Measurements from ENCODE around the gene BDH1.

Gene BDH1

DNA sequence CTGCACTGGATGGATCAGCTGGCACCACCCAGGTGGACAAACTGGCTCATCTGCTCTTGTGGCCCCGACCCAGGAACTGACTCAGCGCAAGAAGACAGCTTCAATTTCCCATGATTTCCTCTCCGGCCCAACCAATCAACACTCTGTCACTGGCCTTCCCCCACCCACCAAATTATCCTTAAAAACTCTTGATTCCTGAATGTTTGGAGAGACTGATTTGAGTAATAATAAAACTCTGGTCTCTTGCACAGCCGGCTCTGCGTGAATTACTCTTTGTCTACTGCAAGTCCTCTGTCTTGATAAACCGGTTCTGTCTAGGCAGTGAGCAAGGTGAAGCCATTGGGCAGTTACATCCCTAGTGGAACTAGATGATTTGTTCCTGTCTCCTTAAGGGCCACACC is 16.1 kb downstream of the BDH1 start:
- Histone ChIP-seq H3K27me3 (ENCODE audit: insufficient read depth, low read length, poor library complexity) (no peaks in the 10 kb centered on the region), H3K4me2 (ENCODE audit: insufficient read depth, low read length) (no peak overlapping the region), H3K79me2 (ENCODE audit: insufficient read depth, low read length) (peaks cover 38% of the 10 kb centered on the region), H3K9ac (ENCODE audit: low read depth, low read length) (no peak overlapping the region), H3K4me1 (ENCODE audit: insufficient read depth, low read length) (no peaks in the 10 kb centered on the region), H4K20me1 (ENCODE audit: insufficient read depth, low read length) (peaks cover 23% of the 10 kb centered on the region), H3K27ac (ENCODE audit: low read length) (no peak overlapping the region), H2AFZ (ENCODE audit: low read depth, low read length) (no peak overlapping the region), H3K9me3 (ENCODE audit: insufficient read depth, low read length, severe bottlenecking) (no peaks in the 10 kb centered on the region), H3K4me3 (ENCODE audit: low read depth in 1 of 2, low read length in 2 of 2) (no peak overlapping the region), H3K36me3 (ENCODE audit: insufficient read depth, low read length) (peaks cover 83% of the 10 kb centered on the region)
- TF ChIP-seq, protein P1, sequence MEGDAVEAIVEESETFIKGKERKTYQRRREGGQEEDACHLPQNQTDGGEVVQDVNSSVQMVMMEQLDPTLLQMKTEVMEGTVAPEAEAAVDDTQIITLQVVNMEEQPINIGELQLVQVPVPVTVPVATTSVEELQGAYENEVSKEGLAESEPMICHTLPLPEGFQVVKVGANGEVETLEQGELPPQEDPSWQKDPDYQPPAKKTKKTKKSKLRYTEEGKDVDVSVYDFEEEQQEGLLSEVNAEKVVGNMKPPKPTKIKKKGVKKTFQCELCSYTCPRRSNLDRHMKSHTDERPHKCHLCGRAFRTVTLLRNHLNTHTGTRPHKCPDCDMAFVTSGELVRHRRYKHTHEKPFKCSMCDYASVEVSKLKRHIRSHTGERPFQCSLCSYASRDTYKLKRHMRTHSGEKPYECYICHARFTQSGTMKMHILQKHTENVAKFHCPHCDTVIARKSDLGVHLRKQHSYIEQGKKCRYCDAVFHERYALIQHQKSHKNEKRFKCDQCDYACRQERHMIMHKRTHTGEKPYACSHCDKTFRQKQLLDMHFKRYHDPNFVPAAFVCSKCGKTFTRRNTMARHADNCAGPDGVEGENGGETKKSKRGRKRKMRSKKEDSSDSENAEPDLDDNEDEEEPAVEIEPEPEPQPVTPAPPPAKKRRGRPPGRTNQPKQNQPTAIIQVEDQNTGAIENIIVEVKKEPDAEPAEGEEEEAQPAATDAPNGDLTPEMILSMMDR (IDR thresholded peaks at IDR 0.05; ENCODE audit: borderline replicate concordance, extremely low read depth, low read length, poor library complexity, severe bottlenecking), result no peak
- TF ChIP-seq EZH2 (IDR thresholded peaks at IDR 0.05; ENCODE audit: borderline replicate concordance, low read depth, low read length, severe bottlenecking), result no peak
- ATAC-seq (ENCODE audit: insufficient read depth, low read depth) (no peak), DNase-seq (no peak)

DNA sequence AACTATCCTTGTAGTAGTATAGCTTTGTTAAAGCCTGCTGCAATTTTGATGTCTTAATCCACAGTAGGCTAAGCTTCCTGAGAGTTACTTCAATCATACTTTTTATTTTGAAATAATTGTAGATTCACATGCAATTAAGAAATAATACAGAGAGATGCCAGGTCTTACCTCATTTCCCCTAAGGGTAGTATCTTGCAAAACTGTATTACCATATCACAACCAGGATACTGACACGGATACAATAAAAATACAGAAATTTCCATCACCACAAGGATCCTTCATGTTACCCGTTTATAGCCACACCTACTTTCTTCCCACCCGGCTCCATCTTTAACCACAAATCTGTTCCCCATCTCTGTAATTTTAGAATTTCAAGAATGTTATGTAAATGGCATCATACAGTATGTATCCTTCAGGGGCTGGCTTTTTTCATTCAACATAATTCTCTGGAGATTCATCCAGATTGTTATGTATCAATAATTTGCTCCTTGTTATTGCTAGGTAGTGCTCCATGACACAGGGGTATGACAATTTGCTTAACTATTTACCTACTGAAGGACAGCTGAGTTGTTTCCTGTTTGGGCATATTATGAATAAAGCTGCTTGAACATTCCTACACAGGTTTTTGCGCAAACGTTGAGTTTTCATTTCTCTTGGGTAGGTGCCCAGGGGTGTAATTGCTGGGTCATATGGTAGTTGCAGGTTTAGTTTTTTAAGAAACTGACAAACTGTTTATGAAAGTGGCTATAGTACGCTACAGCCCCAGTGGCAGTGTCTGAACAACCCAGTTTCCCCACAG is 21.6 kb downstream of the BDH1 start:
- Histone ChIP-seq H3K27me3 (ENCODE audit: insufficient read depth, low read length, poor library complexity) (no peaks in the 10 kb centered on the region), H3K4me1 (ENCODE audit: insufficient read depth, low read length) (no peaks in the 10 kb centered on the region), H3K27ac (ENCODE audit: low read length) (no peak overlapping the region), H4K20me1 (ENCODE audit: insufficient read depth, low read length) (peaks cover 11% of the 10 kb centered on the region; the same call in 1 of the 2 replicates), H3K4me2 (ENCODE audit: insufficient read depth, low read length) (no peak overlapping the region), H3K36me3 (ENCODE audit: insufficient read depth, low read length) (peaks cover 80% of the 10 kb centered on the region), H2AFZ (ENCODE audit: low read depth, low read length) (no peak overlapping the region), H3K9ac (ENCODE audit: low read depth, low read length) (no peak overlapping the region), H3K79me2 (ENCODE audit: insufficient read depth, low read length) (peaks cover 3% of the 10 kb centered on the region; the same call in 1 of the 2 replicates), H3K9me3 (ENCODE audit: insufficient read depth, low read length, severe bottlenecking) (no peaks in the 10 kb centered on the region), H3K4me3 (ENCODE audit: low read depth in 1 of 2, low read length in 2 of 2) (no peak overlapping the region)
- DNase-seq (no peak), ATAC-seq (ENCODE audit: insufficient read depth, low read depth) (no peak)
- TF ChIP-seq, protein P1 (IDR thresholded peaks at IDR 0.05; ENCODE audit: borderline replicate concordance, extremely low read depth, low read length, poor library complexity, severe bottlenecking), result no peak
- no peak for TF ChIP-seq EZH2 (IDR thresholded peaks at IDR 0.05; ENCODE audit: borderline replicate concordance, low read depth, low read length, severe bottlenecking)

DNA sequence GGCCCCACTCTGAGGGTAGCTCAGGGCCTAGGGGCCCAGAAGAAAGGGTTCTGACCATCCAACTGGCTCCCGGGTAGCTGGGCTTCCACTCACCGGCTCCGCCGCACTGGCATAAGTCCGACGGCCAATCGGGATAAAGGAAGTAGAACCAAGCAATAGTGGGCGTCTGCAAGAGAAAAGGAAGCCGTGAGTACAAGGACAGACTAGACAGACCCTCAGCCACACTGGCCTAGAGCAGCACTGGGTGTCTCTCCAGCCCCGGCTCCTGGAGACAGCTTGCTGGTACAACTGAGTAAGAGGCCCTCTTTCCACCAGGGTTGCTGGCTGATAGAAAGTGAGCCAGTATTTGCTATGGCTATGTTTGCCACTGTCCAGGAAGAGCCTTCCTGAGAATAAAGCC is 22.4 kb downstream of the BDH1 start:
- ATAC-seq (ENCODE audit: insufficient read depth, low read depth) (no peak), DNase-seq (no peak)
- Histone ChIP-seq H3K4me3 (ENCODE audit: low read depth in 1 of 2, low read length in 2 of 2) (no peak overlapping the region), H3K36me3 (ENCODE audit: insufficient read depth, low read length) (peaks cover 80% of the 10 kb centered on the region), H3K4me1 (ENCODE audit: insufficient read depth, low read length) (no peaks in the 10 kb centered on the region), H3K79me2 (ENCODE audit: insufficient read depth, low read length) (peaks cover 3% of the 10 kb centered on the region; the same call in 1 of the 2 replicates), H3K27me3 (ENCODE audit: insufficient read depth, low read length, poor library complexity) (no peaks in the 10 kb centered on the region), H2AFZ (ENCODE audit: low read depth, low read length) (no peak overlapping the region), H4K20me1 (ENCODE audit: insufficient read depth, low read length) (peaks cover 15% of the 10 kb centered on the region; the same call in 1 of the 2 replicates), H3K4me2 (ENCODE audit: insufficient read depth, low read length) (no peak overlapping the region), H3K9me3 (ENCODE audit: insufficient read depth, low read length, severe bottlenecking) (no peaks in the 10 kb centered on the region), H3K27ac (ENCODE audit: low read length) (no peak overlapping the region), H3K9ac (ENCODE audit: low read depth, low read length) (no peak overlapping the region)
- no peak for TF ChIP-seq EZH2 (IDR thresholded peaks at IDR 0.05; ENCODE audit: borderline replicate concordance, low read depth, low read length, severe bottlenecking)
- TF ChIP-seq, protein P1 (IDR thresholded peaks at IDR 0.05; ENCODE audit: borderline replicate concordance, extremely low read depth, low read length, poor library complexity, severe bottlenecking), result no peak

Data from DND-41 (cell line).